Endothelial cell of umbilical vein (primary cell): ENCODE results near the gene CBLB. TPM values are rescaled to one million over a fixed set of nuclear protein-coding genes. Genes with fewer than 3 reads are reported as not detected.

Experiments
- BruUV-seq: library from RNA; stranded (reverse); fragments of 400-500 nt; replicated peaks from 2 replicates; lab custom pipeline; 2021; lab: Mats Ljungman, UMichigan
- CTCF ChIA-PET: fragments of 300-600, 350-600 bp; sonication (Branson Sonifier 250); formaldehyde crosslinking; loops from one replicate; lab custom pipeline; 2021; ENCODE audit warnings: antibody characterized with exemption, inconsistent platforms; lab: Charles Lee
- POLR2A ChIA-PET: fragments of 300-600, 350-600 bp; sonication (Branson Sonifier 250); formaldehyde crosslinking; loops from one replicate; lab custom pipeline; 2021; ENCODE audit warnings: antibody characterized with exemption, inconsistent platforms; lab: Charles Lee
- DNase-seq: peaks from one replicate; pipeline ENCODE4 v3.0.0-alpha.2; 2011; ENCODE audit warnings: low read depth, low spot score
- FAIRE-seq: peaks from 2 replicates; lab custom pipeline; 2011; peaks lifted over from hg19 to GRCh38; lab: Jason Lieb, UNC
- H2AFZ ChIP-seq: 2 replicates; pipeline ENCODE4 v1.6.0; 2012; ENCODE audit warnings: low read depth, low read length, control low read depth, inconsistent platforms
- H3K27ac ChIP-seq: 2 replicates; pipeline ENCODE4 v1.5.1; 2011; ENCODE audit warnings: low read depth, mild to moderate bottlenecking, control low read depth, low read length, moderate library complexity; ENCODE audit not compliant: insufficient read depth
- H3K27me3 ChIP-seq, 2 experiments: 2 replicates each; pipeline versions ENCODE4 v1.6.0 to v1.6.1; 2011; ENCODE audit warnings: low read length in 2 of 2, mixed read lengths in 1 of 2; ENCODE audit not compliant: control insufficient read depth in 2 of 2, insufficient read depth in 2 of 2
- H3K36me3 ChIP-seq, 2 experiments: 2 replicates in 1 of 2; 3 replicates in 1 of 2; pipeline ENCODE4 v1.5.1; 2011; ENCODE audit warnings: low read length in 2 of 2, mild to moderate bottlenecking in 1 of 2, moderate library complexity in 1 of 2; ENCODE audit not compliant: control insufficient read depth in 2 of 2, insufficient read depth in 2 of 2; ENCODE audit errors: extremely low read depth in 1 of 2
- H3K4me1 ChIP-seq: 3 replicates; pipeline ENCODE4 v1.5.1; 2011; ENCODE audit warnings: mild to moderate bottlenecking, low read length; ENCODE audit not compliant: control insufficient read depth, insufficient read depth; ENCODE audit errors: extremely low read depth
- H3K4me2 ChIP-seq: 2 replicates; pipeline ENCODE4 v1.6.1; 2011; ENCODE audit warnings: low read length, control low read depth, mixed read lengths; ENCODE audit not compliant: insufficient read depth
- H3K4me3 ChIP-seq, 3 experiments: fragments of 200-600 bp in 1 of 3; sonication (generic), shearing (Covaris generic) in 1 of 3; replicated peaks in 1 of 3; 2 replicates each; pipeline ENCODE4 v1.5.1; 2011 to 2016; ENCODE audit warnings: control low read depth in 3 of 3, low read length in 3 of 3, mild to moderate bottlenecking in 2 of 3, inconsistent platforms in 1 of 3, low read depth in 1 of 3, moderate library complexity in 1 of 3; ENCODE audit not compliant: insufficient read depth in 1 of 3
- H3K79me2 ChIP-seq: 2 replicates; pipeline ENCODE4 v1.6.0; 2012; ENCODE audit warnings: low read length, inconsistent platforms; ENCODE audit not compliant: control insufficient read depth, insufficient read depth
- H3K9ac ChIP-seq: replicated peaks from 2 replicates; pipeline ENCODE3; 2011; ENCODE audit warnings: low read length, control low read depth; ENCODE audit not compliant: insufficient read depth; ENCODE audit errors: extremely low read depth
- H3K9me1 ChIP-seq: replicated peaks from 3 replicates; pipeline ENCODE4 v1.6.0; 2011; ENCODE audit warnings: mild to moderate bottlenecking, low read length; ENCODE audit not compliant: control insufficient read depth, insufficient read depth; ENCODE audit errors: extremely low read depth
- H3K9me3 ChIP-seq: replicated peaks from 2 replicates; pipeline ENCODE4 v1.5.1; 2012; ENCODE audit warnings: low read length, inconsistent platforms; ENCODE audit not compliant: control insufficient read depth, insufficient read depth
- H4K20me1 ChIP-seq: replicated peaks from 2 replicates; pipeline ENCODE3; 2011; ENCODE audit warnings: mild to moderate bottlenecking, low read length; ENCODE audit not compliant: control insufficient read depth, insufficient read depth; ENCODE audit errors: extremely low read depth
- CTCF ChIP-seq, 2 donors: IDR thresholded peaks; 1 replicate in 1 of 2; 2 replicates in 1 of 2; pipeline ENCODE4 v1.5.1; 2011; ENCODE audit warnings: low read length in 2 of 2, mild to moderate bottlenecking in 2 of 2, moderate library complexity in 2 of 2, control low read depth in 1 of 2, inconsistent platforms in 1 of 2, low read depth in 1 of 2; ENCODE audit not compliant: insufficient read depth in 1 of 2; ENCODE audit errors: extremely low read depth in 1 of 2
- EZH2 ChIP-seq: IDR thresholded peaks from 2 replicates; pipeline ENCODE4 v1.6.1; 2012; ENCODE audit warnings: borderline replicate concordance, low read depth, mild to moderate bottlenecking, moderate library complexity, low read length, inconsistent platforms; ENCODE audit not compliant: severe bottlenecking
- FOS ChIP-seq: IDR thresholded peaks from 2 replicates; pipeline ENCODE4 v1.6.1; 2011; ENCODE audit warnings: mild to moderate bottlenecking, low read length, moderate library complexity, borderline replicate concordance; ENCODE audit not compliant: insufficient read depth
- JUN ChIP-seq: IDR thresholded peaks from 2 replicates; pipeline ENCODE4 v1.6.1; 2011; ENCODE audit warnings: borderline replicate concordance, low read depth; ENCODE audit not compliant: insufficient read length, insufficient read depth
- MAX ChIP-seq: IDR thresholded peaks from 2 replicates; pipeline ENCODE4 v1.6.1; 2011; ENCODE audit not compliant: insufficient read depth, insufficient read length
- MYC ChIP-seq: IDR thresholded peaks from one replicate; pipeline ENCODE4 v1.6.1; 2011; ENCODE audit warnings: mild to moderate bottlenecking, low read depth, low read length
- POLR2AphosphoS5 ChIP-seq: IDR thresholded peaks from 2 replicates; pipeline ENCODE4 v1.6.1; 2012; ENCODE audit warnings: low read depth, mild to moderate bottlenecking, control low read depth, low read length, moderate library complexity; ENCODE audit not compliant: insufficient read depth
- dilution Hi-C: fragments of 300-500 bp; cut with MboI; formaldehyde crosslinking; loops from one replicate; pipeline ENCODE4 v1.15.0; 2019; ENCODE audit warnings: low sequenced_read_pairs; ENCODE audit not compliant: extremely low pct_ligation_motif_present
- intact Hi-C: fragments of 100-400 bp; cut with micrococcal nuclease; formaldehyde crosslinking; loops from one replicate; pipeline ENCODE4 v1.10.0; 2022
- polyA plus RNA-seq, 4 experiments: library from polyadenylated mRNA; depleted of rRNA in 3 of 4; stranded (reverse) in 3 of 4; unstranded in 1 of 4; fragments of >200 nt; gene quantifications; 2 replicates each; pipeline versions ENCODE4 v1.2.1 to v1.2.3, GENCODE V29; 2011 to 2012; ENCODE audit warnings: missing spikeins in 1 of 4
- total RNA-seq: library from RNA; stranded (reverse); gene quantifications from 2 replicates; pipeline ENCODE4 v1.2.3, GENCODE V29; 2021

CBLB gene
- total and polyA plus RNA-seq, 2 donors (not counting 3 experiments of a cell fraction or from before 2014, with no cell fraction given): 17.8 to 39.6 TPM

GRCh38 chr3:105851582-105851981 lies 17.2 kb downstream of the CBLB start:
- intact Hi-C loops: no loop called here
- Histone ChIP-seq H3K27me3 (no peaks in the 10 kb centered on the region), H3K27ac (no peak overlapping the region), H3K4me2 (no peak overlapping the region), H3K36me3 (peaks cover 0 to 5% of the 10 kb centered on the region in 2 experiments), H3K4me1 (no peaks in the 10 kb centered on the region), H2AFZ (no peak overlapping the region), H4K20me1 (peaks cover 2% of the 10 kb centered on the region), H3K9me3 (no peaks in the 10 kb centered on the region), H3K9me1 (no peaks in the 10 kb centered on the region), H3K4me3 (no peak overlapping the region), H3K79me2 (peaks cover 9% of the 10 kb centered on the region), H3K9ac (no peak overlapping the region)
- no TSS peak for BruUV-seq
- dilution Hi-C loops: no loop called here
- TF ChIP-seq CTCF (IDR thresholded peaks at IDR 0.05; ENCODE audit: extremely low read depth in 1 of 2, insufficient read depth in 1 of 2, low read depth in 1 of 2, low read length in 2 of 2): no peak
- no peak for TF ChIP-seq JUN
- no peak for TF ChIP-seq POLR2AphosphoS5
- no peak for TF ChIP-seq EZH2
- no peak for TF ChIP-seq MYC
- TF ChIP-seq FOS: no peak
- no peak for TF ChIP-seq MAX
- DNase-seq: no peak
- ChIA-PET POLR2A (no interaction called here), CTCF (interaction anchor here (0.7 kb wide), 1 partner anchor 84 kb away, joined by 3 read pairs; no protein-coding TSS in a partner anchor)
- no peak for FAIRE-seq
